Stomach (tissue), 9 donors: ENCODE measurements around the gene PLCH1. TPM values are rescaled to one million over a fixed set of nuclear protein-coding genes. Genes with fewer than 3 reads are reported as not detected.
A peak's percentile ranks its signal among the peaks of the same experiment; 100 is the strongest.

ENCODE experiments used
- DNase-seq, 2 donors: peaks; one replicate each; pipeline versions ENCODE4 v3.0.0 to v3.0.0-alpha.2; 2013 to 2019
- H3K27ac ChIP-seq, 5 donors: fragments of 200-600 bp in 4 of 5; sonication (generic) in 4 of 5; one replicate each; pipeline ENCODE4 v1.5.1; 2013 to 2019; ENCODE audit warnings: mild to moderate bottlenecking in 1 of 5, moderate library complexity in 1 of 5
- H3K27me3 ChIP-seq, 3 donors: fragments of 200-600 bp; sonication (generic); one replicate each; pipeline ENCODE4 v1.5.1; 2017 to 2019; ENCODE audit warnings: mixed run types in 1 of 3
- H3K36me3 ChIP-seq, 4 donors: fragments of 200-600 bp; sonication (generic); 1 replicate in 3 of 4; 2 replicates in 1 of 4; pipeline ENCODE4 v1.5.1; 2016 to 2019
- H3K4me1 ChIP-seq, 4 donors: fragments of 200-600 bp; sonication (generic); one replicate each; pipeline ENCODE4 v1.5.1; 2016 to 2019
- H3K4me3 ChIP-seq, 4 donors: fragments of 200-600 bp; sonication (generic) in 3 of 4; one replicate each; pipeline ENCODE4 v1.5.1; 2016 to 2019; ENCODE audit warnings: mild to moderate bottlenecking in 1 of 4
- H3K9me3 ChIP-seq, 4 donors: fragments of 200-600 bp; sonication (generic); one replicate each; pipeline ENCODE4 v1.5.1; 2016 to 2019
- EP300 ChIP-seq: sonication (generic); formaldehyde crosslinking; IDR thresholded peaks from one replicate; pipeline ENCODE4 v1.6.1; 2017; ENCODE audit warnings: antibody characterized with exemption
- POLR2A ChIP-seq, 4 donors: fragments of 450-650 bp; IDR thresholded peaks; one replicate each; pipeline ENCODE4 v1.6.1; 2016; ENCODE audit warnings: antibody characterized with exemption in 4 of 4, control low read depth in 2 of 4, mild to moderate bottlenecking in 1 of 4, moderate library complexity in 1 of 4
- POLR2AphosphoS5 ChIP-seq, 3 donors: sonication (generic); formaldehyde crosslinking; IDR thresholded peaks; one replicate each; pipeline ENCODE4 v1.6.1; 2016; ENCODE audit warnings: antibody characterized with exemption in 3 of 3
- WGBS, 5 donors: extraction: QIAGEN DNeasy Blood & Tissue Kit in 3 of 5; methylation state at CpG; one replicate each; pipeline versions ENCODE4 v1.1.5 to v1.1.7; 2013 to 2018; 5-methylcytosine and 5-hydroxymethylcytosine counted together
- intact Hi-C: fragments of 100-400 bp; cut with DNase I; formaldehyde crosslinking; loops from one replicate; pipeline ENCODE4 v1.15.1; 2023; ENCODE audit warnings: low total_unique reads
- polyA plus RNA-seq, 3 donors: library from polyadenylated mRNA; stranded (reverse); fragments of 200-250 nt; gene quantifications; one replicate each; pipeline ENCODE4 v1.2.3, GENCODE V29; 2013
- total RNA-seq, 5 donors: library from RNA; depleted of rRNA; stranded (reverse); fragments of >200 nt; gene quantifications; one replicate each; pipeline versions ENCODE4 v1.1.0 to v1.2.3, GENCODE V29; 2014 to 2016
- TF ChIP-seq, protein P1 (sequence below), 7 experiments: fragments of 450-650 bp in 4 of 7; fragments of 200-600 bp in 3 of 7; sonication (generic) in 3 of 7; IDR thresholded peaks; one replicate each; pipeline ENCODE4 v1.5.1; 2016 to 2019; ENCODE audit warnings: antibody characterized with exemption in 7 of 7, control low read depth in 2 of 7, mild to moderate bottlenecking in 1 of 7
- donor health status: healthy with polysubstance abuse.
- donor health status: Bipolar disorder and iron deficiency.
- donor health status: healthy.

Gene PLCH1
- total and polyA plus RNA-seq, 8 donors = 0.75 to 18.8 (median 3.3) TPM

DNA sequence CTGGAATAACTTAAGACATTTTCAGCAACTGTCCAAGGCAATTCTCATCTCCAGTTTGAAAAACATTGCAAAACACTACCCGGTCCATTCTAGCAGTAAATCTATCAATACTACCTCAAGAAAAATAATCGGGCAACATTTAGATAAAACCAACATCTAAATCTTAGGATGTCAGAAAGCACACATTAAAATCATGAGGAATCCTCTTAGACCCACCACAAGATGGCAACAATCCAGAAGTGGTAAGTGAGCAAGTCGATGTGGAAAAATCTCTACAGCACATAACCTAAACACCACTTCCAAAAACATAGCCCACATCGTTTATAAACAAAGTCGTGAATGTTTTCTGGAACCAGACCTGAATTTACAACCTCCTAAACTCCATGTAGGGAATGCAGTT is 5.7 kb downstream of the PLCH1 start:
- no peaks in the 10 kb centered on the region for H3K36me3 ChIP-seq
- H3K27me3 ChIP-seq = peaks cover 0 to 12% (median 7%) of the 10 kb centered on the region in 3 donors
- peaks cover 0 to 36% (median 18%) of the 10 kb centered on the region in 4 donors for H3K4me1 ChIP-seq
- H3K27ac ChIP-seq = no peak overlapping the region
- H3K4me3 ChIP-seq = no peak overlapping the region
- TF ChIP-seq, protein P1, sequence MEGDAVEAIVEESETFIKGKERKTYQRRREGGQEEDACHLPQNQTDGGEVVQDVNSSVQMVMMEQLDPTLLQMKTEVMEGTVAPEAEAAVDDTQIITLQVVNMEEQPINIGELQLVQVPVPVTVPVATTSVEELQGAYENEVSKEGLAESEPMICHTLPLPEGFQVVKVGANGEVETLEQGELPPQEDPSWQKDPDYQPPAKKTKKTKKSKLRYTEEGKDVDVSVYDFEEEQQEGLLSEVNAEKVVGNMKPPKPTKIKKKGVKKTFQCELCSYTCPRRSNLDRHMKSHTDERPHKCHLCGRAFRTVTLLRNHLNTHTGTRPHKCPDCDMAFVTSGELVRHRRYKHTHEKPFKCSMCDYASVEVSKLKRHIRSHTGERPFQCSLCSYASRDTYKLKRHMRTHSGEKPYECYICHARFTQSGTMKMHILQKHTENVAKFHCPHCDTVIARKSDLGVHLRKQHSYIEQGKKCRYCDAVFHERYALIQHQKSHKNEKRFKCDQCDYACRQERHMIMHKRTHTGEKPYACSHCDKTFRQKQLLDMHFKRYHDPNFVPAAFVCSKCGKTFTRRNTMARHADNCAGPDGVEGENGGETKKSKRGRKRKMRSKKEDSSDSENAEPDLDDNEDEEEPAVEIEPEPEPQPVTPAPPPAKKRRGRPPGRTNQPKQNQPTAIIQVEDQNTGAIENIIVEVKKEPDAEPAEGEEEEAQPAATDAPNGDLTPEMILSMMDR (IDR thresholded peaks at IDR 0.05) = no peak
- TF ChIP-seq EP300 (no peak), POLR2AphosphoS5 (IDR thresholded peaks at IDR 0.05) (no peak), POLR2A (IDR thresholded peaks at IDR 0.05) (no peak)
- DNase-seq = peak in 1 of 2 donors; percentile 38
- intact Hi-C loops = no loop called here
- no peaks in the 10 kb centered on the region for H3K9me3 ChIP-seq
- 27 to 46% (median 38%) methylated on average over 5 of the region's 5 CpGs for WGBS, 5 donors

DNA sequence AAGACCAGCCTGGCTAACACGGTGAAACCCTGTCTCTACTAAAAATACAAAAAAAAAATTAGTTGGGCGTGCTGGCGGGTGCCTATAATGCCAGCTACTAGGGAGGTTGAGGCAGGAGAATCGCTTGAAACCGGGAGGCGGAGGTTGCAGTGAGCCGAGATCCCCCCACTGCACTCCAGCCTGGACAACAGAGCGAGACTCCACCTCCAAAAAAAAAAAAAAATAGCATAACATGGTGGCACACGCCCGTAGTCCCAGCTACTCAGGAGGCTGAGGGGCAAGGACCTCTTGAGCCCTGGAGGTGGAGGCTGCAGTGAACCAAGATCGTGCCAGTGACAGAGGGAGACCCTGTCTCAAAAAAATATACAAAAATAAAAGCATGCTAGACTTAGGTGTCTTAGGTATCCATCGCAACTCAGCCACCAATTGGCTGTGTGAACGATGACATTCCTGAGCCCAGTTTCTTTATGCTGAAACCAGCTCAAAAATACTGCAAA is 6.2 kb downstream of the PLCH1 start:
- TF ChIP-seq EP300 (no peak), POLR2A (IDR thresholded peaks at IDR 0.05) (no peak), POLR2AphosphoS5 (IDR thresholded peaks at IDR 0.05) (no peak)
- TF ChIP-seq, protein P1 (IDR thresholded peaks at IDR 0.05) = no peak
- no peaks in the 10 kb centered on the region for H3K36me3 ChIP-seq
- H3K4me3 ChIP-seq = peak overlapping the region in 3 of 4 donors; percentile 3 to 33 (median 12)
- peak overlapping the region; percentile 62 to 90 (median 84) for H3K27ac ChIP-seq
- intact Hi-C loops = no loop called here
- H3K9me3 ChIP-seq = no peaks in the 10 kb centered on the region
- H3K27me3 ChIP-seq = peaks cover 0 to 9% (median 3%) of the 10 kb centered on the region in 3 donors
- peaks cover 0 to 35% (median 14%) of the 10 kb centered on the region in 4 donors for H3K4me1 ChIP-seq
- WGBS, 5 donors = 61 to 76% (median 68%) methylated on average over 13 of the region's 13 CpGs
- DNase-seq = no peak

DNA sequence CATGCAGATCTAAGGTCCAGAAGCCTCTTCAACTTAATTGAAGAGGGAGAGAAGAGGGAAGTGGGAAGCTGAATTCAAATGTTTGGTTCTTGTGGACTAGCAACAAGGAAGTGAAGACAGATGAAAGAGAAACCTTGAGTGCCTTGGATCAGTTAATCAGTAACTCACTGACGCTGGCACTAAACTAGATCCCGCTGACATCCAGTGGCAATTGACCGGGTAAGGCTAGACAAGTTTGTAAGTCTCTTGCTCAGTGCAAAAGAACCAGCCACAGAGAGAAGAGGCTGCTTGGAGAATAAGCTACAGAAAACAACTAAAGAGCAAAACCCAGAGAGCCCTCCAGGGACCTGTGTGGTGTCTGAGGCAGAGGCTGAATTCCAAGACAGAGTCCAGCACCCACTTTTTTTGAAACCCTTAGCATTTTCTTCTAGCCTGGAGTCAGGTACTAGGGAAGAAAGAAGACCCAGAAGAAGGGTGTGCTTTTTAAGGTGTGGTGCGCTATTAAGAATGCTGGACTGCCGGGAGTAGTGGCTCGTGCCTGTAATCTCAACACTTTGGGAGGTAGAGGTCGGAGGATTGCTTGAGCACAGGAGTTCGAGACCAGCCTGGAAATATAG is 6.9 kb downstream of the PLCH1 start:
- H3K27ac ChIP-seq = peak overlapping the region; percentile 62 to 90 (median 84)
- peak overlapping the region; percentile 3 to 34 (median 14) for H3K4me3 ChIP-seq
- peaks cover 0 to 5% (median 0%) of the 10 kb centered on the region in 3 donors for H3K27me3 ChIP-seq
- H3K9me3 ChIP-seq = no peaks in the 10 kb centered on the region
- peaks cover 0 to 28% (median 8%) of the 10 kb centered on the region in 4 donors for H3K4me1 ChIP-seq
- H3K36me3 ChIP-seq = no peaks in the 10 kb centered on the region
- TF ChIP-seq, protein P1 (IDR thresholded peaks at IDR 0.05) = no peak
- no peak for TF ChIP-seq POLR2A (IDR thresholded peaks at IDR 0.05)
- no peak for TF ChIP-seq EP300
- peak in 2 of 3 donors; percentile 81 to 84 for TF ChIP-seq POLR2AphosphoS5 (IDR thresholded peaks at IDR 0.05)
- 21 to 43% (median 26%) methylated on average over 8 of the region's 8 CpGs for WGBS, 5 donors
- intact Hi-C loops = no loop called here
- peak; percentile 75 to 94 for DNase-seq

DNA sequence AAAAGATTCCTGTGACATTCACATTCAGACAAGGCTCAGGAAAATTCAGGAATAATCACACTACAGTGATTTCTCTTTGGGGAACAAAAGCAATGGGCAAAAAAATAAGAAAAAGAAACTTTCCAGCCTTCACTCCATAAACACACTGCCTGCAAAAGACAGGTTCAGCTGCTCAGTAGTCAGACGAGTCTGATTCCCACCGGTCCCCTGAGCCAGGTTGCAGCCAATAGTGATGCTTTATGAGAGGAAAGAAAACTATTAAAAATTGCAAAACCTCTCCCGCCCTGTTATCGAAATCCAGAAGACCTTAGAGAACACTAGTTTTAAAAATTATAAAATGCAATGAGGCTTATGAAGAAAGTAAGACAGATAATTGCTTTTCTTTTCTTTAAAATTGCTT is 8.5 kb downstream of the PLCH1 start:
- TF ChIP-seq POLR2A (IDR thresholded peaks at IDR 0.05) (no peak), POLR2AphosphoS5 (IDR thresholded peaks at IDR 0.05) (no peak), EP300 (no peak)
- TF ChIP-seq, protein P1 (IDR thresholded peaks at IDR 0.05) = no peak
- Histone ChIP-seq H3K36me3 (no peaks in the 10 kb centered on the region), H3K27me3 (no peaks in the 10 kb centered on the region), H3K9me3 (no peaks in the 10 kb centered on the region), H3K27ac (peak overlapping the region in 1 of 5 donors; percentile 90), H3K4me1 (peaks cover 0 to 25% (median 7%) of the 10 kb centered on the region in 4 donors), H3K4me3 (peak overlapping the region in 3 of 4 donors; percentile 17 to 34 (median 26))
- intact Hi-C loops = no loop called here
- no peak for DNase-seq
- WGBS, 5 donors = 32 to 62% (median 47%) methylated on average over 4 of the region's 4 CpGs
